Endometrial microvascular endothelial cells (primary cell): ENCODE data around the gene GALNT13. TPM values are rescaled to one million over a fixed set of nuclear protein-coding genes. Genes with fewer than 3 reads are reported as not detected.

Source experiments
- in situ Hi-C: cut with HindIII; loops from 2 replicates; pipeline ENCODE4 v1.10.0; 2017; ENCODE audit warnings: low sequenced_read_pairs, low pct_unique_long_range_greater_than_20kb; ENCODE audit errors: inconsistent ontology term
- total RNA-seq: library from RNA; depleted of rRNA; stranded (reverse); fragments of >200 nt; gene quantifications from one replicate; pipeline ENCODE4 v1.2.3, GENCODE V29; 2015; ENCODE audit errors: inconsistent ontology term

Gene GALNT13
- total RNA-seq, 1 donor from 2014 or later, result not detected

GRCh38 chr2:154078926-154079325 lies 207.2 kb downstream of the GALNT13 start:
- in situ Hi-C loops, result no loop called here

- in situ Hi-C loops, result no loop called here
Measured at GRCh38 chr2:154092571-154092970, 220.8 kb downstream of the GALNT13 start.

GRCh38 chr2:154093856-154094255 lies 222.1 kb downstream of the GALNT13 start:
- in situ Hi-C loops, result no loop called here

GRCh38 chr2:154097833-154098398 lies 226.2 kb downstream of the GALNT13 start:
- in situ Hi-C loops, result no loop called here

- in situ Hi-C loops, result no loop called here
Measured at GRCh38 chr2:154120706-154121105, 249.0 kb downstream of the GALNT13 start.

GRCh38 chr2:154125891-154126290 lies 254.2 kb downstream of the GALNT13 start:
- in situ Hi-C loops, result no loop called here

GRCh38 chr2:154130821-154131220 lies 259.1 kb downstream of the GALNT13 start:
- in situ Hi-C loops, result no loop called here

- in situ Hi-C loops, result no loop called here
Measured at GRCh38 chr2:154132827-154133226, 261.1 kb downstream of the GALNT13 start.

- in situ Hi-C loops, result no loop called here
Measured at GRCh38 chr2:154133823-154134222, 262.1 kb downstream of the GALNT13 start.

GRCh38 chr2:154140249-154141025 lies 268.7 kb downstream of the GALNT13 start:
- in situ Hi-C loops, result no loop called here

- in situ Hi-C loops, result no loop called here
Measured at GRCh38 chr2:154142480-154142879, 270.8 kb downstream of the GALNT13 start.

GRCh38 chr2:154143105-154143504 lies 271.4 kb downstream of the GALNT13 start:
- in situ Hi-C loops, result no loop called here

- in situ Hi-C loops, result no loop called here
Measured at GRCh38 chr2:154158101-154158500, 286.4 kb downstream of the GALNT13 start.

GRCh38 chr2:154161286-154161685 lies 289.6 kb downstream of the GALNT13 start:
- in situ Hi-C loops, result no loop called here

GRCh38 chr2:154170400-154170799 lies 298.7 kb downstream of the GALNT13 start:
- in situ Hi-C loops, result no loop called here

GRCh38 chr2:154173164-154173563 lies 301.4 kb downstream of the GALNT13 start:
- in situ Hi-C loops, result no loop called here

- in situ Hi-C loops, result no loop called here
Measured at GRCh38 chr2:154173919-154174318, 302.2 kb downstream of the GALNT13 start.

- in situ Hi-C loops, result no loop called here
Measured at GRCh38 chr2:154182008-154182407, 310.3 kb downstream of the GALNT13 start.

- in situ Hi-C loops, result no loop called here
Measured at GRCh38 chr2:154187948-154188347, 316.2 kb downstream of the GALNT13 start.

GRCh38 chr2:154189953-154190352 lies 318.2 kb downstream of the GALNT13 start:
- in situ Hi-C loops, result no loop called here

- in situ Hi-C loops, result no loop called here
Measured at GRCh38 chr2:154193246-154193645, 321.5 kb downstream of the GALNT13 start.
